Transverse colon (tissue), 4 donors: ENCODE data around the gene CHADL. TPM values are rescaled to one million over a fixed set of nuclear protein-coding genes. Genes with fewer than 3 reads are reported as not detected.

Experiments used
- DNase-seq: peaks from one replicate; pipeline ENCODE4 v3.0.0-alpha.2; 2019
- H3K27ac ChIP-seq, 4 donors: fragments of 200-600 bp; sonication (generic); 2 replicates each; pipeline ENCODE4 v1.5.1; 2016 to 2018; ENCODE audit warnings: inconsistent platforms in 4 of 4
- H3K27me3 ChIP-seq: fragments of 200-600 bp; sonication (generic); 2 replicates; pipeline ENCODE4 v1.5.1; 2017; ENCODE audit warnings: inconsistent platforms
- H3K36me3 ChIP-seq, 4 donors: fragments of 200-600 bp; sonication (generic); 2 replicates each; pipeline ENCODE4 v1.5.1; 2017 to 2019; ENCODE audit warnings: inconsistent platforms in 4 of 4
- H3K4me1 ChIP-seq, 4 donors: fragments of 200-600 bp; sonication (generic); 2 replicates each; pipeline ENCODE4 v1.5.1; 2017 to 2020; ENCODE audit warnings: inconsistent platforms in 4 of 4
- H3K4me3 ChIP-seq, 4 donors: fragments of 200-600 bp; sonication (generic); 1 replicate in 1 of 4; 2 replicates in 3 of 4; pipeline versions ENCODE4 v1.5.1 to v1.6.1; 2017 to 2019; ENCODE audit warnings: inconsistent platforms in 4 of 4
- H3K9me3 ChIP-seq, 2 donors: fragments of 200-600 bp; sonication (generic); 2 replicates each; pipeline ENCODE4 v1.5.1; 2017 to 2019; ENCODE audit warnings: inconsistent platforms in 2 of 2
- EP300 ChIP-seq: sonication (generic); formaldehyde crosslinking; IDR thresholded peaks from one replicate; pipeline ENCODE4 v1.6.1; 2017; ENCODE audit warnings: antibody characterized with exemption, low read depth
- POLR2A ChIP-seq: fragments of 450-650 bp; IDR thresholded peaks from one replicate; pipeline ENCODE4 v1.6.1; 2016; ENCODE audit warnings: antibody characterized with exemption, mild to moderate bottlenecking, moderate library complexity
- POLR2AphosphoS5 ChIP-seq, 3 donors: sonication (generic); formaldehyde crosslinking; IDR thresholded peaks; one replicate each; pipeline ENCODE4 v1.6.1; 2016; ENCODE audit warnings: antibody characterized with exemption in 3 of 3
- WGBS, 2 donors: methylation state at CpG; one replicate each; pipeline ENCODE4 v1.1.5; 2018; ENCODE audit warnings: low coverage in 1 of 2; 5-methylcytosine and 5-hydroxymethylcytosine counted together
- in situ Hi-C, 4 donors: fragments of 200-750 bp; cut with MboI; loops; one replicate each; pipeline versions ENCODE4 v1.15.0 to v1.15.1; 2017; ENCODE audit warnings: low sequenced_read_pairs in 3 of 4, low pct_ligation_motif_present in 1 of 4, low pct_unique_long_range_greater_than_20kb in 1 of 4
- intact Hi-C: fragments of 100-400 bp; cut with DNase I; formaldehyde crosslinking; loops from one replicate; pipeline ENCODE4 v1.15.1; 2023; ENCODE audit warnings: low total_unique reads
- total RNA-seq, 4 donors: library from RNA; depleted of rRNA; stranded (reverse); fragments of >200 nt; gene quantifications; one replicate each; pipeline ENCODE4 v1.1.0, GENCODE V29; 2016
- TF ChIP-seq, protein P1 (sequence below), 5 experiments: fragments of 200-600 bp in 3 of 5; fragments of 450-650 bp in 2 of 5; sonication (generic) in 3 of 5; IDR thresholded peaks; 1 replicate in 2 of 5; 2 replicates in 3 of 5; pipeline ENCODE4 v1.5.1; 2016 to 2017; ENCODE audit warnings: antibody characterized with exemption in 5 of 5, inconsistent platforms in 3 of 5, mild to moderate bottlenecking in 2 of 5, moderate library complexity in 1 of 5

The CHADL gene
- total RNA-seq, 4 donors from 2014 or later: 3.0 to 20.6 (median 5.3) TPM

DNA sequence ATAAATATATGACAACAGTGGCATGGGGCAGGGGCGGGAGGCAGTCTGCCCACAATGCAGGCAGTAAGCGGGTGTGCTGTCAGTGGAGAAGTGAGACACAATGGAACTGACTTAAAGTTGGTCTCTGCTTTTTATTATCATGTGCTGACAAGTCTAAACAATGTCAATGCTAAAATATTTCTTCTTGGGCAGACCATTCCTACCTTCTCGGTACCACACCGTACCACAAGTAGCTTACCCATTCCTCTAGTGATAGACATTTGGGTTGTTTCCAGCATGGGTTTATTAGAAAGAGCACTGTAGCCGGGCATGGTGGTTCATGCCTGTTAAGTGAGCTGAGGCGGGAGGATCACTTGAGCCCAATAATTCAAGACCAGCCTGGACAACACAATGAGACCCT is 2.6 kb upstream of the CHADL start:
- intact Hi-C loops: no loop called here
- Histone ChIP-seq H3K9me3 (no peaks in the 10 kb centered on the region), H3K27ac (no peak overlapping the region), H3K27me3 (no peaks in the 10 kb centered on the region), H3K4me3 (no peak overlapping the region), H3K4me1 (peaks cover 0 to 1% (median under 1%) of the 10 kb centered on the region in 4 donors), H3K36me3 (peaks cover 0 to 8% (median 0%) of the 10 kb centered on the region in 4 donors)
- WGBS, 2 donors: 88 to 91% methylated on average over 5 to 6 of the region's 6 CpGs
- in situ Hi-C loops: no loop called here
- TF ChIP-seq EP300: no peak
- TF ChIP-seq POLR2A: no peak
- TF ChIP-seq, protein P1, sequence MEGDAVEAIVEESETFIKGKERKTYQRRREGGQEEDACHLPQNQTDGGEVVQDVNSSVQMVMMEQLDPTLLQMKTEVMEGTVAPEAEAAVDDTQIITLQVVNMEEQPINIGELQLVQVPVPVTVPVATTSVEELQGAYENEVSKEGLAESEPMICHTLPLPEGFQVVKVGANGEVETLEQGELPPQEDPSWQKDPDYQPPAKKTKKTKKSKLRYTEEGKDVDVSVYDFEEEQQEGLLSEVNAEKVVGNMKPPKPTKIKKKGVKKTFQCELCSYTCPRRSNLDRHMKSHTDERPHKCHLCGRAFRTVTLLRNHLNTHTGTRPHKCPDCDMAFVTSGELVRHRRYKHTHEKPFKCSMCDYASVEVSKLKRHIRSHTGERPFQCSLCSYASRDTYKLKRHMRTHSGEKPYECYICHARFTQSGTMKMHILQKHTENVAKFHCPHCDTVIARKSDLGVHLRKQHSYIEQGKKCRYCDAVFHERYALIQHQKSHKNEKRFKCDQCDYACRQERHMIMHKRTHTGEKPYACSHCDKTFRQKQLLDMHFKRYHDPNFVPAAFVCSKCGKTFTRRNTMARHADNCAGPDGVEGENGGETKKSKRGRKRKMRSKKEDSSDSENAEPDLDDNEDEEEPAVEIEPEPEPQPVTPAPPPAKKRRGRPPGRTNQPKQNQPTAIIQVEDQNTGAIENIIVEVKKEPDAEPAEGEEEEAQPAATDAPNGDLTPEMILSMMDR (IDR thresholded peaks at IDR 0.05): no peak
- TF ChIP-seq POLR2AphosphoS5 (IDR thresholded peaks at IDR 0.05): no peak
- no peak for DNase-seq

DNA sequence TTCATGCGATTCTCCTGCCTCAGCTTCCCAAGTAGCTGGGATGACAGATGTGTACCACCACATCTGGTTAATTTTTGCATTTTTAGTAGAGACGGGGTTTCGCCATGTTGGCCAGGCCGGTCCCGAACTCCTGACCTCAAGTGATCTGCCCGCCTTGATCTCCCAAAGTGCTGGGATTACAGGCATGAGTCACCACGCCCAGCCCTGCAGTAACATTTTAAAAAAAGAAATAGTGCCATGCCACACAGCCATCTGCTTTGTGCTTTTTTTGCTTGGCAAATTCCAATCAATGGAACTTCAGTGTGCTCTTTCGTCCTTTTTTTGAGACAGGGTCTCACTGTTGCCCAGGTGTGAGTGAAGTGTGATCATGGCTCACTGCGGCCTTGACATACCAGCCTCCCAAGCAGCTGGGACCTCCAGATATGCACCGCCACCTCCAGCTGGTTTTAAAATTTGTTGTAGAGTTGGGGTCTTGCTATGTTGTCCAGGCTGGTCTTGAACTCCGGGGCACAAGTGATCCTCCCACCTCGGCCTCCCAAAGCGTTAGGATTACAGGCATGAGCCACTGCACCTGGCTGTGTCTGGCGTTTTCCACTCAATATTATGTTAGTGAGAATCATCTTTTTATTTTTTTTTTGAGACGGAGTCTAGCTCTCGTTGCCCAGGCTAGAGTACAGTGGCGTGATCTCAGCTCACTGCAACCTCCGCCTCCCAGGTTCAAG is 1.8 kb upstream of the CHADL start:
- no peak for DNase-seq
- no peak for TF ChIP-seq POLR2AphosphoS5 (IDR thresholded peaks at IDR 0.05)
- in situ Hi-C loops (no loop called here), intact Hi-C loops (no loop called here)
- WGBS, 2 donors: 91 to 95% methylated on average over 6 to 18 of the region's 18 CpGs
- peaks cover 0 to 2% (median 0%) of the 10 kb centered on the region in 4 donors for H3K36me3 ChIP-seq
- H3K4me3 ChIP-seq: no peak overlapping the region
- H3K27ac ChIP-seq: no peak overlapping the region
- H3K4me1 ChIP-seq: peaks cover 0 to 6% (median 6%) of the 10 kb centered on the region in 4 donors
- no peaks in the 10 kb centered on the region for H3K9me3 ChIP-seq
- no peaks in the 10 kb centered on the region for H3K27me3 ChIP-seq

DNA sequence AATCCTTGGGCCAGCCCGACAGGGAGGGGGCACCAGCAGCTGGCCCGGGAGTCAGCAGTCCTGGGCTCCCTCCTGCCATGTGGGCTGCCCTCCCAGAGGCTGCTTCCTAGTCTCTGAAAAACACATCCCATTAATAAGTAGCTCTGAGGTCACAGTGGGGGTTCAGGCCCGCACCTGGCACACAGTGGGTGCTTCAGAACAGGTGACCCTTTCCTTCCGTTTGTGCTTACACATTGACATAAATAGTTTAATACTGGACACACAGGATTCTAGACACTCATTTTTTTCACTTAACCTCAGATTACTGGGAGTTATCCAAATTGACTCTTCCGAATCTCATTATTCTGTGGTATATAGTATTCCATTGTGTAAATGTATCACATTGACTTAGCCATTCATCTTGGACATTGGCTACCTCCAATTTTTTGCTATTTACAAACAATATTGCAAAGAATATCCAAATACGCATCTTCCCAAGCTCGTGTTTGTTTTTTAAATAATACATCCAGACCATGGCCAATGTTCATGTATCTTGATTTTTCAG is 474 bp upstream of the CHADL start:
- Histone ChIP-seq H3K27me3 (no peaks in the 10 kb centered on the region), H3K36me3 (no peaks in the 10 kb centered on the region), H3K4me1 (peaks cover 6 to 15% (median 13%) of the 10 kb centered on the region in 4 donors), H3K4me3 (no peak overlapping the region), H3K27ac (no peak overlapping the region), H3K9me3 (no peaks in the 10 kb centered on the region)
- in situ Hi-C loops: no loop called here
- no peak for TF ChIP-seq EP300
- no peak for TF ChIP-seq POLR2AphosphoS5 (IDR thresholded peaks at IDR 0.05)
- TF ChIP-seq, protein P1 (IDR thresholded peaks at IDR 0.05): no peak
- TF ChIP-seq POLR2A: no peak
- intact Hi-C loops: no loop called here
- DNase-seq: no peak
- WGBS, 2 donors: 90 to 97% methylated on average over 3 to 5 of the region's 7 CpGs

DNA sequence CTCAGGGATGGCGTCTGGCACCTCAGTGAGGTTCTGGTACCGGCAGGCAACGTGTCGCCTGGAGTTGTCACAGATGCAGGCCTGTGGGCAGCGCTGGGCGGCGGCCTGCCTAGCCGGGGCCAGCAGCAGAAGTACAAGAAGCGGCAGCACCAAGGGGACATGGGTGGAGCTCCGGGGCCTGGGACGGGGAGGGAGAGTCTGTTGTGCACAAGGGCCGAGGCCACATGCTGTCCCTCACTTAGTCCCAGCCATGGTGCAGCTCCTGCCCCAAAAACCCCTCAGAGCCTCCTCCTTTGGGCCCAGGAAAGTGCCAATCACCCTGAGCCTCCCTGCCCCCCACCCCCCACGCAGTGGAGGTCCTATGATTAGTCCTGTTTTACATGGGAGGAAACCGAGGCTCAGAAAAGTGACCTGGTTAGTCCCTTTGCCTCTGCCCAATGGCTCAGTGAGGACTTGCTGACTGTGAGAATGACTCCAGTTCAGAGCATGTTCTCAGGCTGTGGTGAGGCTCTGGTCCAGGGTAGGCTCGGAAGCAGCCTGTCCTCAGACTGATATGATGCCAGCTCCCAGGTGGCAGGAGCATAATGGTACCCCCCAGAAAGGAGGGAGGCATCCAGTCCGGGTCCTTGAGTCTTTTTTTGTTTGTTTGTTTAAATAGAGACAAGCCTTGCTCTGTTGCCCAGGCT is 1.1 kb downstream of the CHADL start:
- TF ChIP-seq, protein P1 (IDR thresholded peaks at IDR 0.05): no peak
- TF ChIP-seq POLR2AphosphoS5 (IDR thresholded peaks at IDR 0.05) (no peak), EP300 (no peak), POLR2A (no peak)
- Histone ChIP-seq H3K27me3 (no peaks in the 10 kb centered on the region), H3K27ac (peak overlapping the region in 1 of 4 donors; percentile 34), H3K4me3 (no peak overlapping the region), H3K4me1 (peaks cover 6 to 15% (median 13%) of the 10 kb centered on the region in 4 donors), H3K9me3 (no peaks in the 10 kb centered on the region), H3K36me3 (no peaks in the 10 kb centered on the region)
- 64% methylated on average over 16 of the region's 16 CpGs; no CpG with 5 or more reads in 1 of the 2 donors for WGBS, 2 donors
- intact Hi-C loops (no loop called here), in situ Hi-C loops (no loop called here)
- DNase-seq: no peak
